ENCODE data around the gene PRPF39.
"Not testable (repeated sequence)": the region's sequence is repeated elsewhere in the genome, so short reads cannot be mapped to it uniquely, and the experiment has no call there.

PRPF39 gene

DNA sequence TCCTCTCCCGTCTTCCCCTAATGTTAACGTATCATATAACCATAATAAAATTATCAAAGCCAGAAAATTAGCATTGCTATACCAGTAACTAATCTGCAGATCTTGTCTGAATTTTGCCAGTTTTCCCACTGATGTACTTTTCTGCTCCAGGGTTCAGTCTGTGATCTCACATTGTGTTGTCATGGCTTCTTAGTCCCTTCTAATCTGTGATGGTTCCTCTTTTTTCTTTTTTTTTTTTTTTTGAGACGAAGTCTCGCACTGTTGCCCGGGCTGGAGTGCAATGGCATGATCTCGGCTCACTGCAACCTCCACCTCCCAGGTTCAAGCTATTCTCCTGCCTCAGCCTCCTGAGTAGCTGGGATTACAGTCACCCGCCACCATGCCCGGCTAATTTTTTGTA lies 58.2 kb downstream of the PRPF39 start:
- not testable (repeated sequence) for DNase-seq

- DNase-seq, result no peak
Observed at GRCh38 chr14:45144658-45145057, 60.7 kb downstream of the PRPF39 start.

DNA sequence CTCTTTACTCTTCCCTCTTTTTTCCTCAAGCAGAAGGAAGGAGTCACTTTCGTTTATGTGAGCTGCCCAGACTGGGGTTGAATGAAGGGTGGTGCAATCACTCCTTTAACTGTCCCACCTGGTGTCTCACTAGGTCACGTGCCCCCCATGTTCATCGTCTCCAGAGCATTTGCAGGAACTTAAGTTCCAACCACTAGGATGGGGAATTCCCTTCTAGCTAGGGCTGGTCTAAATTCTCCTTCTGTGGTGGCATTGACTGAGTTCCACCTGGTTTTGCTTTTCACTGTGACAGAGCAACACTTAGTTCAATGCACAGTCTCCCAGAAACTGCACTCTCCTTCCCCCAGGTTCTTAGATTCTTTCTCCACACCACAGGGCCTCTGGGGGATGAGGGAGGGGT lies 61.3 kb downstream of the PRPF39 start:
- no peak for DNase-seq

DNA sequence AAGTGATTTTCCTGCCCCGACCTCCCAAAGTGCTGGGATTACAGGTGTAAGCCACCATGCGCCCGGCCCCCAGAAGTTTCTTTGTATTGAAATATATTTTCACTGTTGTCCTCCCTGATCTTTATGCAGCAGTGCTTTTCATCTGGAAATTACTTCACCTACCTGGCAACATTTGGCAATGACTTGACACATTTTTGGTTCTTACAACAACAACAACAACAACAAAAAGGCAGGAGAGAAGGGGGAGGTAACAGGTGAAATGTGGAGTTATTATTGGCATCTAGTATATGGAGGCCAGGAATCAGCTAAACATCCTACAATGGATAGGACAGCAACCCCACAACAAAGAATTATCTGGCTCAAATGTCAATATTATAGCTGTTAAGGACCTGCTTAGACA lies 65.7 kb downstream of the PRPF39 start:
- DNase-seq, result no peak

GRCh38 chr14:45150386-45150890 lies 66.5 kb downstream of the PRPF39 start:
- DNase-seq, result no peak

DNA sequence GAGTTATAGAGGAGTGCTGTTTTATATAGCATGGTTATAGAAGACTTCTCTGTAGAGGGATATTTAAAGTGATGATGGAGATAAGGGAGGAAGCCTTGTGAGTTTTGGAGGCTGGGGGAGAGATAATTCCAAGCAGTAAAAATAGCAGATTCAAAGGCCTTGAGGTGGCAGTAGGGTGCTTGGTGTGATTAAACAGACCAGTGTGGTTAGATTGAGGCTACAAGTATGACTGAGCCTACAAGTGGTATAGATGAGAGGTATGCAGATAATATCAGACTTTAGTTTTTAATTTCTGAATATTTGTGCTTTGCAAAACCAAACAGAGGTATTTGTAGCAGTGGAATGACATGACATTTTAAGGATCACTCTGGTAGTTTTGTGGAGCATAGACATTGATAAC lies 72.2 kb downstream of the PRPF39 start:
- no peak for DNase-seq
